ENCODE data around the gene TSSC4.

DNA sequence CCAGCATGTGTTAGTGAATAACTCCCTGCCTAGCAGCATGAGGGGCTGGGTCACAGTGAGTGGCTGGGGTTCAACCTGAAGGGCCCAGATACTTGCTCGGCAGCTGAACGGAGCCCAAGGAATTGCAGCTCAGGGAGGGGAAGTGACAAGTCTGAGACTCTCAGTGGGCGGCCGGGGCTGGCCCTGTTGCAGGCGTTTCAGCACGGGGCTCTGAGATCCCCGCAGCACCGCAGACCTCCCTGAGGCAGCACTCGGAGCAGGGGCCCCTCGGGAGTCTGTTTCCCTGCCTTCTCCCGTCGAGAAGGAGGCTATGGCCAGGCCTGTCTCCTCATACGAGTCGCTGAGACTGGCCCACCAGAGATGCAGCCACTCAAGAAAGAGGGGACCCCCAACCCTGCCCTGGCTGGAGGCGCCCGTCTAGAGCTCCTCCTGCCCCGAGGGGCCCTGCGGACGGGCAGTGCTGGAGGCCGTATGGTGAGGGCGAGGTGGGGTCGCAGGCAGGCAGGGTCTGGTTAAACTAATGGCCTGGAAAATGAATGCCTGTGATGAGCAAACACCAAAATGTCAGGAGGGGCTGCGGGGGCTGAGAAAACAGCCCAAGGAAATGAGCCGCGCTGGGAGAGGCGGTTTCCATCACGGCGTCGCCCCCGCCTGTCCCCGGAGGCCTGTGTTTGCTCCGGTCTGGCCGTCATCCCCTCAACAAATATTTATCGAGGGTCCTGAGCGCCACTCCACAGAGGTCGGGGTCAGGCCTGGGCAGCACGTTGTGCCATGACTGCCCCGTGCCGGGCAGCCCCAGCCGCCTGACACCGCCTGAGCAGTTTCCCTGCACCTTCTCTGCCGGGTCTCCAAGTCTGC is 9.3 kb downstream of the TSSC4 start:
- TF ChIP-seq, protein P1, sequence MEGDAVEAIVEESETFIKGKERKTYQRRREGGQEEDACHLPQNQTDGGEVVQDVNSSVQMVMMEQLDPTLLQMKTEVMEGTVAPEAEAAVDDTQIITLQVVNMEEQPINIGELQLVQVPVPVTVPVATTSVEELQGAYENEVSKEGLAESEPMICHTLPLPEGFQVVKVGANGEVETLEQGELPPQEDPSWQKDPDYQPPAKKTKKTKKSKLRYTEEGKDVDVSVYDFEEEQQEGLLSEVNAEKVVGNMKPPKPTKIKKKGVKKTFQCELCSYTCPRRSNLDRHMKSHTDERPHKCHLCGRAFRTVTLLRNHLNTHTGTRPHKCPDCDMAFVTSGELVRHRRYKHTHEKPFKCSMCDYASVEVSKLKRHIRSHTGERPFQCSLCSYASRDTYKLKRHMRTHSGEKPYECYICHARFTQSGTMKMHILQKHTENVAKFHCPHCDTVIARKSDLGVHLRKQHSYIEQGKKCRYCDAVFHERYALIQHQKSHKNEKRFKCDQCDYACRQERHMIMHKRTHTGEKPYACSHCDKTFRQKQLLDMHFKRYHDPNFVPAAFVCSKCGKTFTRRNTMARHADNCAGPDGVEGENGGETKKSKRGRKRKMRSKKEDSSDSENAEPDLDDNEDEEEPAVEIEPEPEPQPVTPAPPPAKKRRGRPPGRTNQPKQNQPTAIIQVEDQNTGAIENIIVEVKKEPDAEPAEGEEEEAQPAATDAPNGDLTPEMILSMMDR (IDR thresholded peaks at IDR 0.05), result no peak
- TF ChIP-seq POLR2A (IDR thresholded peaks at IDR 0.05), result no peak
